Osteocyte (in vitro differentiated cells): ENCODE data around the gene FBXO38. TPM values are rescaled to one million over a fixed set of nuclear protein-coding genes. Genes with fewer than 3 reads are reported as not detected.

ENCODE experiments used
- DNase-seq: peaks from one replicate; pipeline ENCODE4 v3.0.0; 2021; ENCODE audit warnings: mixed read lengths; ENCODE audit not compliant: unreplicated experiment; ENCODE audit errors: extremely low spot score
- H3K27ac Mint-ChIP-seq: one replicate; pipeline ENCODE4 v1.8.0; 2021; ENCODE audit warnings: mild to moderate bottlenecking, mixed read lengths; ENCODE audit not compliant: unreplicated experiment
- H3K27me3 Mint-ChIP-seq: one replicate; pipeline ENCODE4 v1.8.0; 2021; ENCODE audit warnings: mixed read lengths; ENCODE audit not compliant: unreplicated experiment
- H3K36me3 Mint-ChIP-seq: one replicate; pipeline ENCODE4 v1.8.0; 2021; ENCODE audit warnings: mixed read lengths; ENCODE audit not compliant: unreplicated experiment
- H3K4me1 Mint-ChIP-seq: one replicate; pipeline ENCODE4 v1.8.0; 2021; ENCODE audit warnings: mixed read lengths; ENCODE audit not compliant: unreplicated experiment
- H3K4me3 Mint-ChIP-seq: one replicate; pipeline ENCODE4 v1.8.0; 2021; ENCODE audit warnings: mild to moderate bottlenecking, moderate library complexity, mixed read lengths; ENCODE audit not compliant: unreplicated experiment
- H3K9me3 Mint-ChIP-seq: one replicate; pipeline ENCODE4 v1.8.0; 2021; ENCODE audit warnings: mixed read lengths; ENCODE audit not compliant: unreplicated experiment
- CTCF ChIP-seq: fragments of 200-600 bp; sonication (generic); IDR thresholded peaks from 2 replicates; pipeline ENCODE4 v1.5.0; 2021; ENCODE audit warnings: antibody characterized with exemption, mild to moderate bottlenecking, moderate library complexity
- total RNA-seq: library from RNA; stranded (reverse); gene quantifications from 2 replicates; pipeline ENCODE4 v1.2.1, GENCODE V29; 2021

Gene FBXO38
- total RNA-seq, 1 donor from 2014 or later: 50.1 TPM

- H3K36me3 Mint-ChIP-seq: no peaks in the 10 kb centered on the region
- no peak overlapping the region for H3K4me3 Mint-ChIP-seq
- H3K9me3 Mint-ChIP-seq: no peaks in the 10 kb centered on the region
- no peak overlapping the region for H3K27ac Mint-ChIP-seq
- no peaks in the 10 kb centered on the region for H3K4me1 Mint-ChIP-seq
- no peak for TF ChIP-seq CTCF
- DNase-seq: no peak
- peaks cover 2% of the 10 kb centered on the region for H3K27me3 Mint-ChIP-seq
Observed at GRCh38 chr5:148343046-148343407, 40.7 kb upstream of the FBXO38 start.

- Mint-ChIP-seq H3K9me3 (no peaks in the 10 kb centered on the region), H3K4me1 (no peaks in the 10 kb centered on the region), H3K27ac (no peak overlapping the region), H3K36me3 (no peaks in the 10 kb centered on the region), H3K4me3 (no peak overlapping the region), H3K27me3 (peaks cover 2% of the 10 kb centered on the region)
- no peak for DNase-seq
- no peak for TF ChIP-seq CTCF
Observed at GRCh38 chr5:148343603-148344487, 39.9 kb upstream of the FBXO38 start.

- Mint-ChIP-seq H3K36me3 (no peaks in the 10 kb centered on the region), H3K9me3 (no peaks in the 10 kb centered on the region), H3K27ac (no peak overlapping the region), H3K4me3 (no peak overlapping the region), H3K4me1 (no peaks in the 10 kb centered on the region), H3K27me3 (peaks cover 15% of the 10 kb centered on the region)
- no peak for DNase-seq
- TF ChIP-seq CTCF: no peak
Observed at GRCh38 chr5:148347706-148348105, 36.1 kb upstream of the FBXO38 start.

GRCh38 chr5:148352696-148353095, 31.1 kb upstream of the FBXO38 start:
- Mint-ChIP-seq H3K4me1 (no peaks in the 10 kb centered on the region), H3K4me3 (no peak overlapping the region), H3K27me3 (peaks cover 16% of the 10 kb centered on the region), H3K27ac (no peak overlapping the region), H3K9me3 (no peaks in the 10 kb centered on the region), H3K36me3 (no peaks in the 10 kb centered on the region)
- DNase-seq: no peak
- TF ChIP-seq CTCF: no peak

- no peak for DNase-seq
- Mint-ChIP-seq H3K27me3 (peaks cover 16% of the 10 kb centered on the region), H3K9me3 (no peaks in the 10 kb centered on the region), H3K4me1 (no peaks in the 10 kb centered on the region), H3K36me3 (no peaks in the 10 kb centered on the region), H3K4me3 (no peak overlapping the region), H3K27ac (no peak overlapping the region)
- TF ChIP-seq CTCF: no peak
Observed at GRCh38 chr5:148353634-148354033, 30.1 kb upstream of the FBXO38 start.
